OCI-M2 (cell line): ENCODE results near the gene GOLGA6L25.
"Not testable (repeated sequence)": the region's sequence is repeated elsewhere in the genome, so short reads cannot be mapped to it uniquely, and the experiment has no call there.

Experiments
- DNase-seq: peaks from one replicate; lab custom pipeline; 2025; ENCODE audit not compliant: unreplicated experiment; lab: John Stamatoyannopoulos, UW

GOLGA6L25 gene, protein sequence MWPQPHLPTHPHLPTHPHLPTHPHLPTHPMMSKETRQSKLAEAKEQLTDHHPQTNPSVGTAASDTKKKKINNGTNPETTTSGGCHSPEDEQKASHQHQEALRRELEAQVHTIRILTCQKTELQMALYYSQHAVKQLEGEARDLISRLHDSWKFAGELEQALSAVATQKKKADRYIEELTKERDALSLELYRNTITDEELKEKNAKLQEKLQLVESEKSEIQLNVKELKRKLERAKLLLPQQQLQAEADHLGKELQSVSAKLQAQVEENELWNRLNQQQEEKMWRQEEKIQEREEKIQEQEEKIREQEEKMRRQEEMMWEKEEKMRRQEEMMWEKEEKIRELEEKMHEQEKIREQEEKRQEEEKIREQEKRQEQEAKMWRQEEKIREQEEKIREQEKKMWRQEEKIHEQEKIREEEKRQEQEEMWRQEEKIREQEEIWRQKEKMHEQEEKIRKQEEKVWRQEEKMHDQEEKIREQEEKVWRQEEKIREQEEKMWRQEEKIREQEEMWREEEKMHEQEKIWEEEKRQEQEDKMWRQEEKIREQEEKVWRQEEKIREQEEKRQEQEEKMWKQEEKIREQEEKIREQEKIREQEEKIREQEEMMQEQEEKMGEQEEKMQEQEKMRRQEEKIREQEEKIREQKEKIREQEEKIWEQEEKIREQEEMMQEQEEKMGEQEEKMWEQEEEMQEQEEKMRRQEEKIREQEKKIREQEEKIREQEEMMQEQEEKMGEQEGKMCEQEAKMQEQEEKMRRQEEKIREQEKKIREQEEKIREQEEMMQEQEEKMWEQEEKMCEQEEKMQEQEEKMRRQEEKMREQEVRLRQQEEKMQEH

DNA sequence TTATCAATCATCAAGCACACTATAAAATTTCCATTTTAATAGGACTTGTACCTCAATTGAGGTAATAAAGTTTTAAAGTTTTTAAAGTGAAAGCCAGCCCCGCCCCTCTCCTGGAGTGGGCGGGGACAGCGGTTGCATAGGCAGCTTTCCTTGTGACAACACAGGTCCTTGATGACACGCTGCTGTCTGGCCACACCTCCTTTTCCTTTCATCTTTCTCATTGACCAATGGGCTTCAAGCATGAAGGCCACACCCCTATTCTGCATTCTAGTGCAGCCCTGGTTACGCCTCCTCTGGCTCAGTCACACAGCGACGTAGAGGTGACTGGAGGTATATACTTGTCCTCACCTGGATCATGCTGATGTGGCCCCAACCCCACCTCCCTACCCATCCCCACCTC is at the start of gene GOLGA6L25:
Gene GOLGA6L25, plus strand, starts transcription at position 301 of the 400 bp plus-strand sequence. Its CDS starts 61 bp downstream, at position 362.
- not testable (repeated sequence) for DNase-seq

DNA sequence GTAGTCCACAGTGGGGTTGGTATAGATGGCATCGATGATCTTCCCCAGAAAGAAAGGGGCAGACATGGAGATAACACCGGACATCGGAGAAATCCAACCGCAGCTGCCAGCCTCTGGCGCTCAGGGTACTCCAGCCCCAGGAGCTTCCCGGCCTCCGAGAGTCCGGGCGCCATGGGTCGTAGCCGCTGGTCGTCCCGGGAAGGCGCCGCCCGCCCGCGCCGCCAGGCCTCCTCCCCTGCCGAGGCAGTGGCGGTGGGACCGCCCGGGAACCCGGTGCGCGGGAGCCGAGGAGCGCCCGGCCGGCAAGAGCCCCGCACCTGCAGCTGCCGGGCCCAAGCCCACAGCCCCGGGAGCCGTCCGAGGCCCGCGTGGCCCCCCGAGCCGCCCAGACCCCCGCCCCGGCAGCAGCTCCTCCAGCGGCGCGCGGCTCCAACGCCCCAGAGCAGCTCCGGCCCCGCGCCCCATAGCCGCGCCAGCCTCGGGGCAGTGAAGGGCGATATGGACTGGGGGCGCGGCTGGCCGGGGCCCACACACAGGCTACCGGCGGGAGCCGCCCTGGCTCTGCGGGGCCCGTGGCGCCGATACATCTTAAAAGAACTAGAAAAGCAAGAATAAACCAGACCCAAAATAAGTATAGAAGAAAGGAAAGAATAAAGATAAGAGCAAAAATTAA is 45.0 kb upstream of the GOLGA6L25 start:
- DNase-seq = not testable (repeated sequence)

DNA sequence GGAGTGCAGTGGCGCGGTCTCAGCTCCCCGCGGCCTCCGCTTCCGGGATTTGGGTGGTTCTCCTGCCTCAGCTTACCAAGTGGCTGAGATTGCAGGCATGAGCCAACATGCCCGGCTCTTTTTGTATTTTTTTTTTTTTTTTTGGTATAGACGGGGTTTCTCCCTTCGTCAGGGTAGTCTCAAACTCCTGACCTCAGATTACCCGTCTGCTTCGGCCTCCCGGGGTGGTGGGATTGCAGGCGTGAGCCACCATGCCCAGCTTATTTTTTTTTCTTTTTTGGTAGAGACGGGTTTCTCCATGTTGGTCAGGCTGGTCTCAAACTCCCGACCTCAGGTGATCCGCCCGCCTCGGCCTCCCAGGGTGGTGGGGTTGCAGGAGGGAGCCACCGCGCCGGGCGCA is 39.2 kb upstream of the GOLGA6L25 start:
- DNase-seq = not testable (repeated sequence)

DNA sequence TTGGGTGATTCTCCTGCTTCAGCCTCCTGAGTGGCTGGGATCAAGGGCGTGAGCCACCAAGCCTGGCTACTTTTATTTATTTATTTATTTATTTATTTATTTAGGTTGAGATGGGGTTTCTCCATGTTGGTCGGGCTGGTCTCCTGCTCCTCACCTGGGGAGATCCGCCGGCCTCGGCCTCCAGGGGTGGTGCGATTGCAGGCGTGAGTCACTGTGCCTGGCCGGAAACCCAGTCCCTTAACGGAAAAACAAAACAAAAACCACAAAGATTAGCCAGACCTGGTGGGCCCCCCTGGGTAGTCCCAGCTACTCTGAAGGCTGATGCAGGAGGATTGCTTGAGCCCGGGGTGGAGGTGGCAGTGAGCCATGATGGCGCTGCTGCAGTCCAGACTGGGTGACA is 38.2 kb upstream of the GOLGA6L25 start:
- not testable (repeated sequence) for DNase-seq

DNA sequence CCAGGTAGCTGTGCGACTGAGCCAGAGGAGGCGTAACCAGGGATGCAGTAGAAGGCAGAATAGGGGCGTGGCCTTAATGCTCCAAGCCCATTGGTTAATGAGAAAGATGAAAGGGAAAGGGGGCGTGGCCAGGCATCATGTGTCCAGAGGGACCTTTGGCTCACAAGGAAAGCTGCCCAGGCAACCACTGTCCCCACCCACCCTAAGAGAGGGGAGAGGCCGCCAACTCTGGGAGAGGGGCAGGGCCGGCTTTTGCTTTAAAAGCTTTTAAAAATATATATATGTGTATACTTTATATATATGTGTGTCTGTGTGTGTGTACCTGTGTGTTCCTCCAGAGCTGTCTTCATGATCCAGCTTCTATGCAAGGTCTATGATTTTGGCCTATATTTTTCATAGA is 20.4 kb upstream of the GOLGA6L25 start, which contains the start of gene GOLGA8G:
Gene GOLGA8G, minus strand, starts transcription at position 18 of the 400 bp plus-strand sequence. CDS start 62 bp downstream, outside the sequence.
- DNase-seq = not testable (repeated sequence)

DNA sequence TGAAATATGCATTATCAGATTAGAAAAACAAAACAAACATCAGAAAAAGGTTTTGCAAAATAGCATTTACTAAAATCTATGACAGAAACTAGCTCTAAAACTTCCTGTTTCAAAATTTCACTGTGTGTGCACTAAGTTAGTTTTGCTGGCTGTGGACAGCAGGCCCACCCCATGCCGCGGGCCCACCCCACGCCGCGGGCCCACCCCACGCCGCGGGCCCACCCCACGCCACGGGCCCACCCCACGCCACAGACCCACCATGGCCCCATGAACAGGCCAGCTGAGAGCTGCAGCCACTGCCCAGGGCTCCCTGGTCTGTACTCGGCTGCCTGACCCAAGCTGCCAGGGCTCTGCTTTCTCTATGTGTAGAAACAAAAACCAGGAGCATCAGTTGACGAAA is 20.0 kb downstream of the GOLGA6L25 start:
- not testable (repeated sequence) for DNase-seq

DNA sequence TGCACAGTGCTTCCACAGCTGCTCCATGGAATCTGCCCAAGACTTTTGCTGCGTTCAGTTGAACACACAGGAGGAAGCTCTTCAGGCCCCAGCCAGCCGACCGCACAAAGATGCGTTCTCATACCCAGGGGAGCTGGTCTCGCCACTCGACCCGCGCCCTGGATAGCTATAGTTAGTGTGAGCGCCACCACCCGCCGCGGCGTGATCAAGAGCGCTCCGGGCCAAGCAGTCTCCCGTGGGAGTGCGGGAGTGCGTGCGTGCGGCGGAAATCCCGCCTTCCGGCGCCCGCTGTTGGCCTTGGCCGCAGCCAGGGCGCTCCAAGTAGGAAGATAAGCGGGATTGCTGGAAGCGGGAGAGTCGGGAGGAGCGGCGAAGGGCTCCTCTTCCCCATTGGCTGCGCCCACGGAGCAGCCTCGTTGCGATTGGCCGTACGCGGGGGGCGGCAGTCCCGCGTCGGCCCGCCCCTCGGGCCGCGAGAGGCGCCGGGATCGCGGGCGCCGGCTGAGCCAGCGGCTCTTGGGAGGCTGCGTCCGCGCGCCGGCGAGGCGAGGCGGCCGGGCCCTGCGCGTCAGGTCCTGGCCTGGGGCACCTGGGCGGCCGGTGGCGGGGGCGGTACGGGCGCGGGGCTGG is 35.7 kb downstream of the GOLGA6L25 start:
- DNase-seq = not testable (repeated sequence)

DNA sequence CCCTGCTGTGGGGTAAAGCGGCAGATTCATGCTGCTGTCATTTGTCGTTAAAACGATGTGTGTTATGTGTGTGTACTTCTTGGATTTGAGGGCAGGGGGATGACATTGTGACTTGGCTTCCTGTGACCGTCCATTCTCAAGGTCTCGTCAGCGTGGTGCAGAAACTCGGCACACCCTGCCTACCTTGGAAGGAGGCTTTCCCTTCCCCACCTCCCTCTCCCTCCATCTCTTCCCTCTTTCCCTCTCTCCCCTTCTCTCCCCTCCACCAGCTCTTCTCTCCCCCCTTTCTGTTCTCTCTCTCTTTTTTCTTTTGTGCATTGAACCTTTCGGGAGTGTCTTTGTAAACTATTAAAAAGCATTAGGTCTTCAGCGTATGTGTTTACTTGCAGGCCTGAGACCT is 36.4 kb downstream of the GOLGA6L25 start:
- not testable (repeated sequence) for DNase-seq

DNA sequence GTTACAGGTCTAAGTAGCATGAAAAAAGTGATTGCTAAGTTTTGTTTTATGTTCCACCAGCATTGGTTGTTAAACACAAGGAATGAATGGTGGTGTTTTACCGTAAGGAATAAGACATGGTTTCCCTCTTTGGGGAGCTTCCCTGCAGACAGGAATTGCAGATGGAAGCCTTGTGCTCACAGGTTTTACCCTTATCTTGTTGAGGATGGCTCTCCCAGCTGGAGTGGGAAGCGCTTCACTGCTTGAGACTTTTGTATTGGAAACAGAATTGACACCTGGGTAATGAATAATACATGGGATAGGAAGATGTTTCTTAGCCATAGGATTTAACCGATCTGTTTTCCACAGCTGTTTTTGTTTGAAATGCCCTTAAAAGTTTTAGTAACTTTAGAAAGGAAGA is 39.0 kb downstream of the GOLGA6L25 start:
- not testable (repeated sequence) for DNase-seq

DNA sequence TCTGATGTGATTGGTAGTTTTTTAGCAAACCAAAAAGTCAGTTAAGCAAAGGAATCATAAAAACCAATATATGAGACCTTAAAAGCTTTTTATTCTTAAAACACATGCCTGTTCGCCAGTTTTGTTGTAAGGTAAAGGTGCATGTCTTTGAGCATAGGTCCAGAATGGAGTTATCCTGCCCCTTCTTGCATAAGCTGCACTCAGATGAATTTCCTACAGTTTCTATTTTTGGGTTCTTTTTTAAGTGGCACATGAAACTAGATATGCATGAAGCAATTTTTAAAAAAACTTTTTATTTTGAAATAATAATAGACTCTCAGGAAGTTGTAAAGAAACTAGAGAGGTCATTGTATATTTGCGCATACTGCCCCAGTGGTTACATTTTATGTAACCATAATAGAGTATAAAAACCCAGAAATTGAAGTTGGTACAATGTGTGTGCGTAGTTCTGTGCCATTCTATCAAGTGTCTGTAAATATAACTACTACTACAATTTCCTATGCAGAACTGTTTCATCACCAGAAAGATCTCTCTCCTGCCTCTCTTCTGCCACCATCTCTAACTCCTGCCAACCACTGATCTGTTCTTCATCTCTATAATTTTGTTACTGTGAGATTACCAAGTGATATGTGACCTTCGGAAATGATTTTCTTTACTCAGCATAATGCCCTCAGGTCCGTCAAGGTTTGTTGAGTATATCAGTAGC is 40.2 kb downstream of the GOLGA6L25 start:
- DNase-seq = not testable (repeated sequence)

DNA sequence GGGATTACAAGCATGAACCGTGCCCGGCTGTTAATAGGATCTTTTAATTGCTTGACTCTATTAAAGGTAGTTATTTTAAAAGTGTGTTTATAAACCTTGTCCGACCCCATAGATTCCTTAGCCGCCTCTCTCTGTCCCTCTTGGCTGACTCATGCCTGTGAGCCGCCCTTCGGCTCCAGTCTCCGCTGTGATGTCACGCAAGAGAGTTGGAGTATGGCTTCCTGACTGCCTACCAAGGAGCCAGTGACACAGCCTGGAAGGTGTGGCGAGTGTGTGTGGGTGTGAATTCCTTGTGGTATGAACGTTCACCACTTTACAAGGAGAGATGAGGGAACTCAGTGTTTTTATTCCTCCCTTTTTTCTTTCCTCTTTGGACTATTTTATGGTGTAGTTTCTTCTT is 44.1 kb downstream of the GOLGA6L25 start:
- DNase-seq = not testable (repeated sequence)

DNA sequence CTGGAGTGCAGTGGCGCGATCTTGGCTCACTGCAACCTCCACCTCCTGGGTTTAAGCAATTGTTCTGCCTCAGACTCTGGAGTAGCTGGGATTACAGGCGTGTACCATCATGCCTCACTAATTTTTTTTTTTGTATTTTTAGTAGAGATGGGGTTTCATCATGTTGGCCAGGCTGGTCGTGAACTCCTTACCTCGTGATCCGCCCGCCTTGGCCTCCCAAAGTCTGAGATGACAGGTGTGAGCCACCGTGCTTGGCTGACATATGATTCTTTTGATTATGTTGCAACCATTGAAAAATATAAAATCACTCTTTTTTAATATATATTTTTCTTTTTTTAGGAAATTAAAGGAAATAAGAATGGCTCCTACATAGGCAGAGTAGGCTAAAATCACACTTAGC is 44.8 kb downstream of the GOLGA6L25 start:
- not testable (repeated sequence) for DNase-seq

DNA sequence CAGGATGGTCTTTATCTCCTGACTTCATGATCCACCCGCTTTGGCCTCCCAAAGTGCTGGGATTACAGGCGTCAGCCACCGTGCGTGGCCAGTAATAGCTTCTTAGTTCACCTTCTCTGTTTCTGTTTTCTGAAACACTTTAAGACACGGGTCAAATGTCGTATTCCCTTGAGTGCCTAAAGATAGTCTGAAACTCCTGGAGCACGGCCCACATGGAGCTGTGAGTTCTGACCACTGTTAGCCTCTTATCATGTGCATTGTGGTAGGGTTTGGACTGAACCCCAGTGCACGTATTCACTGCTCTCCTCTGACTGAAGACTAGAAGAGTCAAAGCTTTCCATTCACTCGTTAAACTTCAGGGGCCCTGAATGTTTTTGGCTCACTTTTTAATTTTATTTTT is 48.8 kb downstream of the GOLGA6L25 start:
- DNase-seq = not testable (repeated sequence)
